ENCODE measurements around the gene ANTXR2.

DNA sequence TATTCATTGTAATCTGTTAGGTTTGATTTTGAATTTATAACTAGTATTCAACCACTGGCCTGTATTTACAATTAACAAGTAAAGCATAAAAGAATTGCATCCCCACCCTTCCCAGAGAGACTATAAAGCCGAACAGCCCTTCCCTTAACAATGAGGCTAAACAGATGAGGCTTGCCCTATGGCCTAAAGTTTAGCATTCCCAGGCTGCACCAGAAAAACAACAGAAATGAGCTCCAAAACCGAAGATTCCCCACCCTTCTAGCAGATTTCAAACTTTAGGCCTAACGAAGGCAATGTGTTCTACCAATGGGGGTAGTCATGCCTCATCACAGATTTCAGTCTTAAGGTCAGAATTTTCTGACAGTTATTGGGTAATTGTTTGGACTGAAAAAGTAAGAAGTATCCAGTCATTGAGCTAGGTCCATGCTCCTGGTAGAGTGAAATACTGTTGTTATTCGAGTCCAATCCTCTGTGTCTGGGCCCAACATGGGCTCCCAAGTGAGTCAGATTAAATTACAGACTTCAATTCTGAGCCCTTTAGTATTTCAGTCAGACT lies 197.6 kb downstream of the ANTXR2 start:
- no peak for TF ChIP-seq POLR2AphosphoS5 (IDR thresholded peaks at IDR 0.05; ENCODE audit: low read depth, low read length)
- TF ChIP-seq POLR2A (IDR thresholded peaks at IDR 0.05; ENCODE audit: low read depth, low read length), result no peak
- no peak for TF ChIP-seq TAF1 (IDR thresholded peaks at IDR 0.05; ENCODE audit: borderline replicate concordance, low read depth, low read length)

Measured in GM12892 (cell line).